SW480 (cell line): ENCODE data around the gene SNTN.

Experiments used
- DNase-seq: peaks from one replicate; pipeline ENCODE4 v3.0.0-alpha.2; 2016; ENCODE audit warnings: low spot score

Gene SNTN

DNA sequence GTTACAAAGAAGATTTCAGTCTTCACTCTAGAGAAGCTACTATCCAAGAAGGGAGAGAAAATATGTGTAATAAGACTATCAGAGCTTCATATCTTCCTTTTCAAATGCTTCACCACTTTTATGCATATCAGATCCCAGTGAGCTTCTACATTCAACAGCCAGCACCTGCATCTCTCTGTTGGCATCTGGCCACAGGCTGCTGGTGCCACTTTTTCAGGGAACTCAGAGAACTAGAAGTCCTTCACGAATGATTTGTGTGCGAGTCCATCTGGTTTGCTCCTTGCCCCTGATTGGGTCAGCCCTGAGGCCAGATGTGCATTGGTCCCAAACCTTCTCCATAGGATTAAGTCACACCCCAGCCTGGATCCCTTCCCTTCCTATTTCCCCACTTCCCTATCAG is 22.1 kb downstream of the SNTN start:
- DNase-seq, result no peak

DNA sequence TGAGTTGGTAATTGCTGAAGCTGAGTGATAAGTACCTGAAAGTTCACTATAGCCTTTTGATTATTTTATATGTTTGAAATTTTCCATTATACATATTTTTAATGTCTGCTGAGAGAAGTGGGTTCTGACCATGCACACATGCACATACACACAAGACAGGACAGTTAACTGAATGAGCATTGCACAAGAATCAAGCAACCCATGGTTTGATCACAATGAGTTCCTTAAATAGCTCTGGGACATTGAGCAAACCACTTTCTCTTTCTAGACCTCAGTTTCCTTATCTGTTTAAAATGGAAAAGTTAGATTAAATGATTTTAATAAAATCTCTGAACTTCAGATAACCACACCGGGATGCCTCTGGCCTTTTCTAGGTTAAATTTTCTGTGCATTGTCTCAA is 26.7 kb downstream of the SNTN start:
- no peak for DNase-seq

DNA sequence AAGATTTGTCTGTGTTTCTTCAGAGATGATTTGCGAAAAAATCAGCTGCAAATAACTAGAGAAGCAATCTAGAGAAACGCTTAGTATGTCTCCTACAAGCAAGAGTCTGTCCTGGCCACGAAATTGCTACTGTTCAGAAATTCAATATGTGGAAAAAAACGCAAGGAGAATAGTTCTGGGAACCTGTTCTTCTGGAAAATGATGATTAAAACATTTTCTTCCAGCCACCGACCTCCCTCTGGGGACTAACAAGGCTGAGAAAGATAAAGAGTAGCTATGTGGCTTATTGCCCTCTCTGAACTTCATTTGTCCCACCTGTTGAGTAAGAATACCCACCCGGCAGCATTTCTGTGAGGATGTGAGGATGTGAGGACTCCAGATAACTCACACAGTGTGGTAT is 31.6 kb downstream of the SNTN start:
- DNase-seq, result no peak

DNA sequence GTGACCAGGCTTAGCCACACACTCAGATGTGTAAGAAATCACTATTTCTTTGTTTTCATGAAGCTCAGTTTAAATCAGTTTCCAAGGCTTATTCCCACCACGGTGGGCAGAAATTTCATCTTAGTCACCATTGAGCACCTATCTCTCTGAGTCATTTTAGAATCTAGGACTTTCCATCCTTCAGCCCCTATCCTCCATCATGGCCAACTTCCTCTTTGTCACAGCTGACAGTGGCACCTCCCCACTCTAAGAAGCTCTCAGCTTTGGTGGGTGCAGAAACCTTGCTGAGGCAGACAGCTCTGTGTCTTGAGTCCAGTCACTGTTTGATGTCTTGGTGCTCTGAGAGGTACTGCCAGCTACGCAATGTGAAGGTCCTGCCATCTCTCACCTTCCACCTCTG is 32.9 kb downstream of the SNTN start:
- no peak for DNase-seq

DNA sequence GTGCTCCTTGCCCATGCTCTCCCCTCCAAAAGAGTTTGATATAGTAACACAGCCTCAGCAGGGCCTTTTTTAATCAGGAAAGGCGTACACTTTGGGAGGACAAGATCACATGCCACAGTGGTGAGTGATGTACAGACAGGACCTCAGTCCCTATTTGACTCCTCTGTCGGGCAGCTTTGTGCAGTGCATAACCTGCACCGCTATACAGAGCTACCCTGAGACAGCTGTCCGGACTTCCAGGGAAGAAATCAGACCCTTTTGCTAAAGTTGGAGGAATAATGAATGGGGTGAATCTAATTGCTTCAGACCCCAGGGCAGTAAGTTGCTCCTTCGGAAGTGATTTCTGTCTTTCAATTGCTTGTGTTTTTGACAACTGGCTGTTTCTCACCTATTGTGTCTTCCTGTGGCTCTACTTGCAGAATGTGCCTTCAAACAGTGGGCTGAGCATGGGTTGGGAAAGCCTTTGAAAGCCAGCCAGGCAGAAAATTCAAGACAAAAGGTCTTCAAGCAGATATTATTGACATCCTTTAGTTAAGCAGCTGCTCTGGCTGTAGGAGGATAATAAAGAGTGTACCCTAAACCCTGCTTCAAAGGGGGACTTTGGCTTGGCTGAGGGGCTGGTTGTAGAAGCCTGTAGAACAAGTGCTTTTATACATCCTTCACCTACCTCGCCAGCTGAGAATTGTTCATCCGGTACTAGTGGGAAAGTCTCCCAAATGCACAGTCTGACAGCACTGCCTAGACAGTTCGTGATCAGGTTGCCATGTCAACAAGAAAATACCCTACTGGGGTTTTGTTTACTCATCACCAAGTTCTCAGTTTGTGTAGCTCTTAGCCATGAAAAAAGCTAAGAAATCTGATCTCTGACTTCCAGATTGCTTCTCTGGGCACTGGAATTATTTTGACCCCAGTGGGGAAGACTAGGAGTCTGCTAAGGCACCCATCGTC is 35.1 kb downstream of the SNTN start:
- no peak for DNase-seq

DNA sequence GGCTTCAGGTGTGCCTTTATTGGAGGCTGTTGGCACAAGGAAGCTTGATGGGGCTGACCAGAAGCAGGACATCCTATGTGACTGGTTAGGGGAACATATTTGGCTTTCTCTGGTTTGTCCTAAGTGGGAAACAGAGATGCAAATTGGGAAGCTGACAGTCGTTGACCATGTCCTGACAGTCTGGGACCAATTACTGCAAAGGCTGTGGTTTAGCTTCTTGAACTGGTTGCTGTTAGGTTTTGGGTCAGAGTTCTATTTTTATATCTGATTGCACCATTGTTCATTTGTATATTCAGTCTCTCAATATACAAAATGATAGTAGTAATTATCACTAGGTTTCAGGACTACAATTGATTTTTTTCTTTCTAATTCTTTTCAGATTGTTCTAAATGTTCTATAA is 36.8 kb downstream of the SNTN start:
- no peak for DNase-seq

DNA sequence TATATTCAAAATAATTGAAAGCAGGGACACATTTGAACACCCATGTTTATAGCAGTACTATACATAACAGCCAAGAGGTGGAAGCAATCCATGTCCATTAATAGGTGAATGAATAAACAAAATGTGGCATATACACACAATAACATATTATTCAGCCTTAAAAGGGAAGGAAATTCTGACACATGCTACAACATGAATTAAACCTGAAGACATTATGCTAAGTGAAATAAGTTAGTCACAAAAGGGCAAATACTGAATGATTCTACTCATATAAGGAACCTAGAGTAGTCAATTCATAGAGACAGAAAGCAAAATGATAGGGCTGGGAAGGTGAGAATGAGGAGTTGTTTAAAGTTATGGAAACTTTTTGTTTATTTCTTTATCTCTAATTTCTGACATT is 40.9 kb downstream of the SNTN start:
- DNase-seq, result no peak

DNA sequence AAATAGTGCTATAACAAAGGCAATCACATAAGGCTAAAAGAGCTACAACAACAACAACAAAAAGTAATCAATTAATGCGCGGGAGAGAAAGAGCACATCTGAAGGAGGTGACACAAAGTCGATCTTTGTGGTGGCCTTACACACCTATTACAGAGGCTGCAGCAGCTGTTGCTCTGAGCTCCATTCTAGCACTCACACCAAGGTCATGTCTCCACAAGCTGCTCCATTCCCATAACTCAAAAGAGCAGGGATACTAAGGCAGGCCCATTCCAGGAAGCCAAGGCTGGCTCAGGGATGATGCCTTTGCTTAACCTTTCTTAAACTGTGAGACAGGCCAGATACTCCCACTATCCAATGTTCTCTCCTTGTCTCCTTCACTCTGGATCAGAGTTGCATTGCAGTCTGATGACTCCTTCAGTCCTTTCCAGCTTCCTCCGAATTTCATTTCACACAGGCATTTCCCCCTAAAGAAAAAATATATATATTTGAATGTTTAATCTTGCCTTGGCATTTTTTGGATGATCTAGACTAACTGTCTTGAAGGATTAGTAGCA is 52.7 kb downstream of the SNTN start:
- DNase-seq, result no peak

DNA sequence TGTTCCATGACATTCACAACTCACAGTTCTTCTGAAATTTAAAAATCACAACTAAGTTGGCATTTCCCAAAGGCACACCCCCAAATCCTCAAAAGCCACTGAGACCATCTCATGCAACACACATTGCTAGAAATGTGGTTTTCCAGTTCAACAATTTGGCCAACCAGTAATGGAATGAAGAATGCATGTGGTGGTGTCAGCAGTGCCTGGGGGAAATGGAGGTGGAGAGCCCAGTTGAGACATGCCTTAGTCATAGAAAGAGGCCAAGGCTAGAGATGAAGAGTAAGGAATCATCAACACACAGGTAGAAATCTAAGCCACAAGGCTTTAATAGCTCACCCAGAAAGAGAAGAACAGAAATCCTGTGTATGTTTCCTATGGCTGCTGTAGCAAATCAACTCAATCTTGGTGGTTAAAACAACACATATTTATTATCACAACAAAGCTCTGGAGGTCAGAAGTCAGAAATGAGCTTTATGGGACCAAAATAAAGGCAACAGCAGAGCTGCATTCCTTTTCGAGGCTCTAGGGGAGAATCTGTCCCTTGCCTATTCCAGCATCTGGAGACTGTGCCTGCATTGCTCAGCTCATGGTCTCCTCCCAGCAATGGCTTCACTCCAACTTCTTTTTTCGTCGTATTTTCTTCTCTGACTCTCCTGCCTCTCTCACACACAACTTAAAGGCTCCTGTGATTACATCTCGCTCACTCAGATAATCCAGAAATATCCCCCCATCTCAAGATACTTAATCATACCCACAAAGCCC is 54.0 kb downstream of the SNTN start:
- DNase-seq, result no peak

DNA sequence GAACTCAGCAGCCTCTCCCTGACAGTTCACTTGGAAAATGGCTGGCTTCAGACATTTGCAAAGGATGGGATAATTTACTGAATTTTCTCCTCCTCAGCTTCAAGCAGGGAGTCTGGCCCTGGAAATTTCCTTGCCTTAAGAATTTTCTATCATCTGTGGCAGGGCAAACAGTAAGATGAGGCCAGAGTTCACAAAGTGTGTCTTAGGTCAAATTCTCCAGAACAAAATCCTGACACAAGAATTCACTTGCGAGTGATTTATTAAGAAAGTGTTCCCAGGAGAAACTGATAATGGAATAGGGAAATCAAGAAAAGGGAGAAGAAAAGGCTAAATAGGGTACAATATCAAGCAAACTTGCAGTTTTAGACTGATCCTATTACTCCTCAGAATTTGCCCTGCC is 55.3 kb downstream of the SNTN start:
- DNase-seq, result no peak

DNA sequence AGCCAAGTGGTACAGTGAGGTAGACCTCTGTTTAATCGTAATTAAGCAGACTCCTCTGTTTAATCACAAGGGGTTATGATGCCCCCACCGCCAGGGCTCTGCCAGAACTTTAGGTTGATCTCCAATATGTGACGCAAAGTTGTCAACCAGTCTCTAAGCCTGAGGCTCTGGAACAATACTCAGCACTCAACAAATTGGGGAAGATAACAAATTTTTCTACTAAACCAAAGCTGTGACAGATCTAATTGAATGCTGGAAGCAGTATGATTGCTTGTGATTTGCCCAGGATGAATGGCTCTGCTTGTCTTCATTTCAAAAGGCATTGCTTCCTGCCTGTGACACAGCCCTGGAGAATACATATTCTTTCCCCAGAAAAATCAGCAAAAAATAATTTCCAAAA is 57.1 kb downstream of the SNTN start:
- DNase-seq, result no peak
